A549 (cell line): ENCODE results near the gene NR1H4.

ENCODE experiments used
- EP300 ChIP-seq, 2 experiments: fragments of >200 bp; sonication (Bioruptor Twin); formaldehyde crosslinking; IDR thresholded peaks; 2 replicates in 1 of 2; 3 replicates in 1 of 2; pipeline ENCODE4 v1.6.1; 2016 to 2017
- HDAC2 ChIP-seq: fragments of 200-600 bp; sonication (generic); IDR thresholded peaks from 2 replicates; pipeline ENCODE4 v1.6.1; 2016
- HOXA7 ChIP-seq: fragments of 250-450 bp; sonication (Bioruptor Pico); IDR thresholded peaks from 2 replicates; pipeline ENCODE4 v1.5.0; 2020; ENCODE audit warnings: mild to moderate bottlenecking, moderate library complexity
- MAZ ChIP-seq: fragments of 150-350 bp; IDR thresholded peaks from 2 replicates; pipeline ENCODE4 v1.6.1; 2014; ENCODE audit warnings: antibody characterized with exemption, low read depth, low read length, borderline replicate concordance
- POLR2A ChIP-seq: IDR thresholded peaks from 2 replicates; pipeline ENCODE4 v1.6.1; 2012; ENCODE audit warnings: mild to moderate bottlenecking, low read length
- RAD21 ChIP-seq, 2 experiments: fragments of >200 bp in 1 of 2; sonication (Bioruptor Twin) in 1 of 2; formaldehyde crosslinking in 1 of 2; IDR thresholded peaks in 1 of 2; conservative IDR thresholded peaks in 1 of 2; 2 replicates in 1 of 2; 3 replicates in 1 of 2; pipeline ENCODE4 v1.6.1; 2012 to 2018; ENCODE audit warnings: inconsistent platforms in 1 of 2
- RARB ChIP-seq: fragments of 250-450 bp; sonication (Bioruptor Pico); IDR thresholded peaks from 2 replicates; pipeline ENCODE4 v1.8.0; 2021; ENCODE audit warnings: mild to moderate bottlenecking, moderate library complexity
- TP53 ChIP-seq: fragments of 250-450 bp; sonication (Bioruptor Pico); IDR thresholded peaks from 2 replicates; pipeline ENCODE4 v1.5.0; 2021; ENCODE audit warnings: mild to moderate bottlenecking, moderate library complexity
- TF ChIP-seq, protein P1 (sequence below): fragments of >200 bp; sonication (Bioruptor Twin); formaldehyde crosslinking; IDR thresholded peaks from 3 replicates; pipeline ENCODE4 v1.5.1; 2016
- TF ChIP-seq, protein P2 (sequence below): IDR thresholded peaks from 2 replicates; pipeline ENCODE4 v1.6.1; 2012
- TF ChIP-seq, protein P3 (sequence below): fragments of 200-600 bp; sonication (generic); IDR thresholded peaks from 2 replicates; pipeline ENCODE4 v1.6.1; 2016; ENCODE audit warnings: antibody characterized with exemption, mild to moderate bottlenecking, moderate library complexity
- TF ChIP-seq, protein P4 (sequence below): fragments of 150-350 bp; IDR thresholded peaks from 2 replicates; pipeline ENCODE4 v1.6.1; 2014; ENCODE audit warnings: low read depth, mild to moderate bottlenecking, low read length

DNA sequence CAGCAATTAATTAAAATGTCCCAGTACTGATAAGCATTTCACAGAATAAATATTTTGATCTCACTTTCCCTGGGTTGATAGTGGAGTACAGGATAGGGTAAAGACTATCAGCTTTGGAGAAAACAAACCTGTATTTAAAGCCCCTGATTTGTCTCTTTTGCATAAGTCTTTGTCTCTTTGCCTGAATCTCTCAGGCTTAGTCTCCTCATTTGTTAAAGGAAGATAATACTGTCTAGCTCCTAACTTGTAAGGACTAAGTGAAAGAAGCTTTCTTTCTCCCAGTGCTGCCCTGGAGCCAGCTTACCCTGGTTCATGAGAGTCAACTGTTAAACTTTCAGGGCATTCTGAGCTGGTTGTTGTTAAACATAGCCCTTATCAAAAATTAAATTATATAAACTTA is 5.5 kb upstream of the NR1H4 start:
- TF ChIP-seq, protein P1, sequence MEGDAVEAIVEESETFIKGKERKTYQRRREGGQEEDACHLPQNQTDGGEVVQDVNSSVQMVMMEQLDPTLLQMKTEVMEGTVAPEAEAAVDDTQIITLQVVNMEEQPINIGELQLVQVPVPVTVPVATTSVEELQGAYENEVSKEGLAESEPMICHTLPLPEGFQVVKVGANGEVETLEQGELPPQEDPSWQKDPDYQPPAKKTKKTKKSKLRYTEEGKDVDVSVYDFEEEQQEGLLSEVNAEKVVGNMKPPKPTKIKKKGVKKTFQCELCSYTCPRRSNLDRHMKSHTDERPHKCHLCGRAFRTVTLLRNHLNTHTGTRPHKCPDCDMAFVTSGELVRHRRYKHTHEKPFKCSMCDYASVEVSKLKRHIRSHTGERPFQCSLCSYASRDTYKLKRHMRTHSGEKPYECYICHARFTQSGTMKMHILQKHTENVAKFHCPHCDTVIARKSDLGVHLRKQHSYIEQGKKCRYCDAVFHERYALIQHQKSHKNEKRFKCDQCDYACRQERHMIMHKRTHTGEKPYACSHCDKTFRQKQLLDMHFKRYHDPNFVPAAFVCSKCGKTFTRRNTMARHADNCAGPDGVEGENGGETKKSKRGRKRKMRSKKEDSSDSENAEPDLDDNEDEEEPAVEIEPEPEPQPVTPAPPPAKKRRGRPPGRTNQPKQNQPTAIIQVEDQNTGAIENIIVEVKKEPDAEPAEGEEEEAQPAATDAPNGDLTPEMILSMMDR, result no peak
- no peak for TF ChIP-seq POLR2A
- TF ChIP-seq, protein P2, sequence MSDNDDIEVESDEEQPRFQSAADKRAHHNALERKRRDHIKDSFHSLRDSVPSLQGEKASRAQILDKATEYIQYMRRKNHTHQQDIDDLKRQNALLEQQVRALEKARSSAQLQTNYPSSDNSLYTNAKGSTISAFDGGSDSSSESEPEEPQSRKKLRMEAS, result no peak
- TF ChIP-seq, protein P3, sequence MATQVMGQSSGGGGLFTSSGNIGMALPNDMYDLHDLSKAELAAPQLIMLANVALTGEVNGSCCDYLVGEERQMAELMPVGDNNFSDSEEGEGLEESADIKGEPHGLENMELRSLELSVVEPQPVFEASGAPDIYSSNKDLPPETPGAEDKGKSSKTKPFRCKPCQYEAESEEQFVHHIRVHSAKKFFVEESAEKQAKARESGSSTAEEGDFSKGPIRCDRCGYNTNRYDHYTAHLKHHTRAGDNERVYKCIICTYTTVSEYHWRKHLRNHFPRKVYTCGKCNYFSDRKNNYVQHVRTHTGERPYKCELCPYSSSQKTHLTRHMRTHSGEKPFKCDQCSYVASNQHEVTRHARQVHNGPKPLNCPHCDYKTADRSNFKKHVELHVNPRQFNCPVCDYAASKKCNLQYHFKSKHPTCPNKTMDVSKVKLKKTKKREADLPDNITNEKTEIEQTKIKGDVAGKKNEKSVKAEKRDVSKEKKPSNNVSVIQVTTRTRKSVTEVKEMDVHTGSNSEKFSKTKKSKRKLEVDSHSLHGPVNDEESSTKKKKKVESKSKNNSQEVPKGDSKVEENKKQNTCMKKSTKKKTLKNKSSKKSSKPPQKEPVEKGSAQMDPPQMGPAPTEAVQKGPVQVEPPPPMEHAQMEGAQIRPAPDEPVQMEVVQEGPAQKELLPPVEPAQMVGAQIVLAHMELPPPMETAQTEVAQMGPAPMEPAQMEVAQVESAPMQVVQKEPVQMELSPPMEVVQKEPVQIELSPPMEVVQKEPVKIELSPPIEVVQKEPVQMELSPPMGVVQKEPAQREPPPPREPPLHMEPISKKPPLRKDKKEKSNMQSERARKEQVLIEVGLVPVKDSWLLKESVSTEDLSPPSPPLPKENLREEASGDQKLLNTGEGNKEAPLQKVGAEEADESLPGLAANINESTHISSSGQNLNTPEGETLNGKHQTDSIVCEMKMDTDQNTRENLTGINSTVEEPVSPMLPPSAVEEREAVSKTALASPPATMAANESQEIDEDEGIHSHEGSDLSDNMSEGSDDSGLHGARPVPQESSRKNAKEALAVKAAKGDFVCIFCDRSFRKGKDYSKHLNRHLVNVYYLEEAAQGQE, result no peak
- no peak for TF ChIP-seq TP53 (CRISPR knock-in tag)
- TF ChIP-seq HDAC2, result no peak
- TF ChIP-seq RARB (CRISPR knock-in tag), result no peak
- no peak for TF ChIP-seq RAD21 (conservative IDR thresholded peaks at IDR 0.05 in 1 of 2, IDR thresholded peaks at IDR 0.05 in 1 of 2)
- TF ChIP-seq MAZ, result no peak
- TF ChIP-seq EP300 (IDR thresholded peaks at IDR 0.05), result no peak
- TF ChIP-seq, protein P4, sequence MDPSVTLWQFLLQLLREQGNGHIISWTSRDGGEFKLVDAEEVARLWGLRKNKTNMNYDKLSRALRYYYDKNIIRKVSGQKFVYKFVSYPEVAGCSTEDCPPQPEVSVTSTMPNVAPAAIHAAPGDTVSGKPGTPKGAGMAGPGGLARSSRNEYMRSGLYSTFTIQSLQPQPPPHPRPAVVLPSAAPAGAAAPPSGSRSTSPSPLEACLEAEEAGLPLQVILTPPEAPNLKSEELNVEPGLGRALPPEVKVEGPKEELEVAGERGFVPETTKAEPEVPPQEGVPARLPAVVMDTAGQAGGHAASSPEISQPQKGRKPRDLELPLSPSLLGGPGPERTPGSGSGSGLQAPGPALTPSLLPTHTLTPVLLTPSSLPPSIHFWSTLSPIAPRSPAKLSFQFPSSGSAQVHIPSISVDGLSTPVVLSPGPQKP, result no peak
- TF ChIP-seq HOXA7, result no peak
